ENCODE data around the gene POU2F1. TPM values are rescaled to one million over a fixed set of nuclear protein-coding genes. Genes with fewer than 3 reads are reported as not detected.

The POU2F1 gene
- total RNA-seq, 1 donor from 2014 or later: 3.9 TPM

GRCh38 chr1:167298325-167298724, 77.6 kb downstream of the POU2F1 start:
- Histone ChIP-seq H3K4me3 (ENCODE audit: low read depth, low read length) (no peak overlapping the region), H3K27me3 (ENCODE audit: control insufficient read depth, insufficient read depth, low read length) (no peaks in the 10 kb centered on the region), H3K36me3 (ENCODE audit: control insufficient read depth, insufficient read depth, low read length) (no peaks in the 10 kb centered on the region)
- DNase-seq (ENCODE audit: low read depth) (no peak), FAIRE-seq (no peak)
- no peak for TF ChIP-seq CTCF (IDR thresholded peaks at IDR 0.05; ENCODE audit: insufficient read depth, low read length, severe bottlenecking)

GRCh38 chr1:167301355-167301754, 80.7 kb downstream of the POU2F1 start:
- Histone ChIP-seq H3K27me3 (ENCODE audit: control insufficient read depth, insufficient read depth, low read length) (no peaks in the 10 kb centered on the region), H3K36me3 (ENCODE audit: control insufficient read depth, insufficient read depth, low read length) (no peaks in the 10 kb centered on the region), H3K4me3 (ENCODE audit: low read depth, low read length) (no peak overlapping the region)
- TF ChIP-seq CTCF (IDR thresholded peaks at IDR 0.05; ENCODE audit: insufficient read depth, low read length, severe bottlenecking): no peak
- DNase-seq (ENCODE audit: low read depth) (no peak), FAIRE-seq (no peak)

GRCh38 chr1:167304165-167304564, 83.5 kb downstream of the POU2F1 start:
- DNase-seq (ENCODE audit: low read depth) (no peak), FAIRE-seq (no peak)
- no peak overlapping the region for H3K4me3 ChIP-seq (ENCODE audit: low read depth, low read length)
- H3K27me3 ChIP-seq (ENCODE audit: control insufficient read depth, insufficient read depth, low read length): no peaks in the 10 kb centered on the region
- TF ChIP-seq CTCF (IDR thresholded peaks at IDR 0.05; ENCODE audit: insufficient read depth, low read length, severe bottlenecking): no peak
- H3K36me3 ChIP-seq (ENCODE audit: control insufficient read depth, insufficient read depth, low read length): no peaks in the 10 kb centered on the region

- no peaks in the 10 kb centered on the region for H3K36me3 ChIP-seq (ENCODE audit: control insufficient read depth, insufficient read depth, low read length)
- DNase-seq (ENCODE audit: low read depth): no peak
- H3K27me3 ChIP-seq (ENCODE audit: control insufficient read depth, insufficient read depth, low read length): no peaks in the 10 kb centered on the region
- TF ChIP-seq CTCF (IDR thresholded peaks at IDR 0.05; ENCODE audit: insufficient read depth, low read length, severe bottlenecking): no peak
- no peak for FAIRE-seq
- no peak overlapping the region for H3K4me3 ChIP-seq (ENCODE audit: low read depth, low read length)
These were observed 84.5 kb downstream of the POU2F1 start for GRCh38 chr1:167305059-167305705.

GRCh38 chr1:167305706-167306277, 85.1 kb downstream of the POU2F1 start:
- Histone ChIP-seq H3K27me3 (ENCODE audit: control insufficient read depth, insufficient read depth, low read length) (no peaks in the 10 kb centered on the region), H3K36me3 (ENCODE audit: control insufficient read depth, insufficient read depth, low read length) (no peaks in the 10 kb centered on the region), H3K4me3 (ENCODE audit: low read depth, low read length) (no peak overlapping the region)
- FAIRE-seq (no peak), DNase-seq (ENCODE audit: low read depth) (peak; percentile 61)
- TF ChIP-seq CTCF (IDR thresholded peaks at IDR 0.05; ENCODE audit: insufficient read depth, low read length, severe bottlenecking): no peak

- DNase-seq (ENCODE audit: low read depth) (no peak), FAIRE-seq (no peak)
- H3K4me3 ChIP-seq (ENCODE audit: low read depth, low read length): no peak overlapping the region
- H3K27me3 ChIP-seq (ENCODE audit: control insufficient read depth, insufficient read depth, low read length): no peaks in the 10 kb centered on the region
- TF ChIP-seq CTCF (IDR thresholded peaks at IDR 0.05; ENCODE audit: insufficient read depth, low read length, severe bottlenecking): no peak
- no peaks in the 10 kb centered on the region for H3K36me3 ChIP-seq (ENCODE audit: control insufficient read depth, insufficient read depth, low read length)
These were observed 90.0 kb downstream of the POU2F1 start for GRCh38 chr1:167310732-167311131.

All from bronchial epithelial cell (primary cell).